LNCaP clone FGC (cell line): ENCODE data around the gene ZNF597.
A peak's percentile ranks its signal among the peaks of the same experiment; 100 is the strongest.

Experiments
- DNase-seq: peaks from one replicate; pipeline ENCODE4 v3.0.0-alpha.2; 2011; ENCODE audit warnings: low read depth
- H3K4me3 ChIP-seq: 2 replicates; pipeline ENCODE4 v1.5.1; 2011; ENCODE audit warnings: mild to moderate bottlenecking, low read depth, low read length, control low read depth
- CTCF ChIP-seq: IDR thresholded peaks from 2 replicates; pipeline ENCODE4 v1.5.1; 2012; ENCODE audit warnings: mild to moderate bottlenecking; ENCODE audit not compliant: control insufficient read depth, insufficient read depth; ENCODE audit errors: extremely low read depth

ZNF597 gene

GRCh38 chr16:3443108-3444031 lies at the start of gene ZNF597, which contains the start of gene NAA60:
TSS of gene ZNF597 (minus strand) at chr16:3443504. CDS start at chr16:3443153, 351 bp downstream.
TSS of gene NAA60 (plus strand) at chr16:3443680. CDS start at chr16:3476228, 32,548 bp downstream.
- DNase-seq: peak; percentile 86
- TF ChIP-seq CTCF: no peak
- peak within 1 kb of the TSS; percentile 87 for H3K4me3 ChIP-seq

- DNase-seq: no peak
- no peak overlapping the region for H3K4me3 ChIP-seq
- TF ChIP-seq CTCF: no peak
These were observed 49.1 kb upstream of the ZNF597 start for GRCh38 chr16:3492356-3492755.

- H3K4me3 ChIP-seq: no peak overlapping the region
- no peak for DNase-seq
- no peak for TF ChIP-seq CTCF
These were observed 47.8 kb upstream of the ZNF597 start for GRCh38 chr16:3490911-3491629.

GRCh38 chr16:3488801-3489200 lies 45.5 kb upstream of the ZNF597 start:
- no peak for TF ChIP-seq CTCF
- no peak for DNase-seq
- H3K4me3 ChIP-seq: no peak overlapping the region

- H3K4me3 ChIP-seq: no peak overlapping the region
- no peak for TF ChIP-seq CTCF
- no peak for DNase-seq
These were observed 44.5 kb upstream of the ZNF597 start for GRCh38 chr16:3487521-3488410.

- DNase-seq: no peak
- H3K4me3 ChIP-seq: no peak overlapping the region
- TF ChIP-seq CTCF: no peak
These were observed 43.4 kb upstream of the ZNF597 start for GRCh38 chr16:3486506-3487215.
